Natural killer cell (primary cell): Measurements from ENCODE around the gene HINFP. TPM values are rescaled to one million over a fixed set of nuclear protein-coding genes. Genes with fewer than 3 reads are reported as not detected.

Experiments
- ATAC-seq, 3 donors: fragments of 150-1000 bp in 2 of 3; fragments of 200-7000 bp in 1 of 3; cut with Tn5 transposase; 1 replicate in 1 of 3; 2 replicates in 2 of 3; pipeline ENCODE4 v1.10.0; 2021; ENCODE audit warnings: mild to moderate bottlenecking in 2 of 3, moderate library complexity in 2 of 3
- DNase-seq, 2 donors: peaks; one replicate each; pipeline versions ENCODE4 v3.0.0 to v3.0.0-alpha.2; 2013 to 2021; ENCODE audit warnings: mixed read lengths in 1 of 2
- H3K27ac ChIP-seq: one replicate; pipeline ENCODE4 v1.5.1; 2013; ENCODE audit warnings: mild to moderate bottlenecking, low read length
- H3K27me3 ChIP-seq: one replicate; pipeline ENCODE4 v1.6.1; 2013; ENCODE audit warnings: low read length; ENCODE audit not compliant: control insufficient read depth, insufficient read depth
- H3K36me3 ChIP-seq: one replicate; pipeline ENCODE4 v1.6.1; 2013; ENCODE audit warnings: low read length; ENCODE audit not compliant: control insufficient read depth, insufficient read depth
- H3K4me1 ChIP-seq: one replicate; pipeline ENCODE4 v1.6.1; 2013; ENCODE audit warnings: low read length; ENCODE audit not compliant: control insufficient read depth, insufficient read depth
- H3K4me3 ChIP-seq: one replicate; pipeline ENCODE4 v1.5.1; 2013; ENCODE audit warnings: low read length
- H3K9me3 ChIP-seq: one replicate; pipeline ENCODE4 v1.6.1; 2013; ENCODE audit warnings: low read length; ENCODE audit not compliant: control insufficient read depth, insufficient read depth
- H3K27ac Mint-ChIP-seq, 2 donors: one replicate each; pipeline ENCODE4 v1.8.0; 2022; ENCODE audit warnings: mild to moderate bottlenecking in 2 of 2, mixed read lengths in 2 of 2, moderate library complexity in 1 of 2
- H3K27me3 Mint-ChIP-seq, 2 donors: one replicate each; pipeline ENCODE4 v1.8.0; 2022; ENCODE audit warnings: low read depth in 2 of 2, mixed read lengths in 2 of 2
- H3K36me3 Mint-ChIP-seq: one replicate; pipeline ENCODE4 v1.8.0; 2022; ENCODE audit warnings: mixed read lengths
- H3K4me1 Mint-ChIP-seq, 2 donors: one replicate each; pipeline ENCODE4 v1.8.0; 2022; ENCODE audit warnings: mixed read lengths in 2 of 2
- H3K4me3 Mint-ChIP-seq: one replicate; pipeline ENCODE4 v1.8.0; 2022; ENCODE audit warnings: mild to moderate bottlenecking, moderate library complexity, mixed read lengths
- H3K9me3 Mint-ChIP-seq, 2 donors: one replicate each; pipeline ENCODE4 v1.8.0; 2022; ENCODE audit warnings: mixed read lengths in 2 of 2
- WGBS: methylation state at CpG from one replicate; pipeline ENCODE4 v1.1.7; 2013; ENCODE audit warnings: missing lambda C conversion rate; ENCODE audit not compliant: insufficient coverage; 5-methylcytosine and 5-hydroxymethylcytosine counted together
- intact Hi-C: fragments of 100-400 bp; cut with micrococcal nuclease; formaldehyde crosslinking; loops from one replicate; pipeline ENCODE4 v1.14.2; 2022
- total RNA-seq, 4 donors: library from RNA; stranded (reverse); fragments of 120-200 nt in 1 of 4; gene quantifications; one replicate each; pipeline versions ENCODE4 v1.2.3 to v1.2.4, GENCODE V29; 2013 to 2022
- TF ChIP-seq, protein P1 (sequence below): fragments of 200-600 bp; IDR thresholded peaks from one replicate; pipeline ENCODE4 v1.8.0; 2022; ENCODE audit warnings: antibody characterized with exemption

Gene HINFP
- total RNA-seq, 3 donors from 2014 or later (not counting 1 experiment from before 2014, with no cell fraction given), result 30.2 to 38.2 (median 31.5) TPM

- WGBS, result 88% methylated on average over 6 of the region's 6 CpGs
- H3K4me1 ChIP-seq, result peaks cover 27% of the 10 kb centered on the region
- H3K9me3 ChIP-seq, result no peaks in the 10 kb centered on the region
- H3K27me3 ChIP-seq, result no peaks in the 10 kb centered on the region
- DNase-seq (no peak), ATAC-seq (no peak)
- Mint-ChIP-seq H3K27ac (no peak overlapping the region), H3K27me3 (no peaks in the 10 kb centered on the region), H3K9me3 (no peaks in the 10 kb centered on the region), H3K36me3 (no peaks in the 10 kb centered on the region), H3K4me1 (peaks cover 12 to 17% of the 10 kb centered on the region in 2 donors), H3K4me3 (no peak overlapping the region)
- H3K27ac ChIP-seq, result no peak overlapping the region
- TF ChIP-seq, protein P1, sequence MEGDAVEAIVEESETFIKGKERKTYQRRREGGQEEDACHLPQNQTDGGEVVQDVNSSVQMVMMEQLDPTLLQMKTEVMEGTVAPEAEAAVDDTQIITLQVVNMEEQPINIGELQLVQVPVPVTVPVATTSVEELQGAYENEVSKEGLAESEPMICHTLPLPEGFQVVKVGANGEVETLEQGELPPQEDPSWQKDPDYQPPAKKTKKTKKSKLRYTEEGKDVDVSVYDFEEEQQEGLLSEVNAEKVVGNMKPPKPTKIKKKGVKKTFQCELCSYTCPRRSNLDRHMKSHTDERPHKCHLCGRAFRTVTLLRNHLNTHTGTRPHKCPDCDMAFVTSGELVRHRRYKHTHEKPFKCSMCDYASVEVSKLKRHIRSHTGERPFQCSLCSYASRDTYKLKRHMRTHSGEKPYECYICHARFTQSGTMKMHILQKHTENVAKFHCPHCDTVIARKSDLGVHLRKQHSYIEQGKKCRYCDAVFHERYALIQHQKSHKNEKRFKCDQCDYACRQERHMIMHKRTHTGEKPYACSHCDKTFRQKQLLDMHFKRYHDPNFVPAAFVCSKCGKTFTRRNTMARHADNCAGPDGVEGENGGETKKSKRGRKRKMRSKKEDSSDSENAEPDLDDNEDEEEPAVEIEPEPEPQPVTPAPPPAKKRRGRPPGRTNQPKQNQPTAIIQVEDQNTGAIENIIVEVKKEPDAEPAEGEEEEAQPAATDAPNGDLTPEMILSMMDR, result no peak
- intact Hi-C loops, result no loop called here
- no peak overlapping the region for H3K4me3 ChIP-seq
- no peaks in the 10 kb centered on the region for H3K36me3 ChIP-seq
These were observed 34.3 kb upstream of the HINFP start for GRCh38 chr11:119087123-119087522.

- Mint-ChIP-seq H3K36me3 (no peaks in the 10 kb centered on the region), H3K9me3 (no peaks in the 10 kb centered on the region), H3K27me3 (no peaks in the 10 kb centered on the region), H3K4me1 (peaks cover 12 to 24% of the 10 kb centered on the region in 2 donors), H3K4me3 (no peak overlapping the region), H3K27ac (no peak overlapping the region)
- TF ChIP-seq, protein P1, result no peak
- no peak for DNase-seq
- 56% methylated on average over 2 of the region's 2 CpGs for WGBS
- Histone ChIP-seq H3K4me1 (peaks cover 33% of the 10 kb centered on the region), H3K4me3 (no peak overlapping the region), H3K36me3 (no peaks in the 10 kb centered on the region), H3K27me3 (no peaks in the 10 kb centered on the region), H3K9me3 (no peaks in the 10 kb centered on the region), H3K27ac (no peak overlapping the region)
- intact Hi-C loops, result no loop called here
- ATAC-seq, result no peak
These were observed 33.6 kb upstream of the HINFP start for GRCh38 chr11:119087747-119088241.

DNA sequence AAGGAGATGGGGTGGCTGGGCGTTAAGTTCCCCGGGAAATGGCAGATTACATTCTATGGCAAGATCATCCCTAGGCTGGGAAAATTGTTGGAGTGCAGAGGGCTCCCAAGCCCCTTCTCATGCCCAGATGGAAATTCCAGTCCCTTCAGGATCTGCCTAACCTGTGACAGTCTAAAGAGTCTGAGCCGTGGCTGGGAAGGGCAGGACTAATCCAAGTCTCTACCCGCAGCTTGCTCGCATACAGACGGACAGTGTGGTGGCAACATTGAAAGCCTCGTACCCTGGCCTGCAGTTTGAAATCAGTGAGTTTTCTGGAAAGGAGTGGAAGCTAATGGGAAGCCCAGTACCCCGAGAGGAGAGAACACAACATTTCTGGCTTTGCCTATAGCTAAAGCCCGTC, 33.0 kb upstream of the HINFP start:
- Histone ChIP-seq H3K27me3 (no peaks in the 10 kb centered on the region), H3K9me3 (no peaks in the 10 kb centered on the region), H3K4me1 (peaks cover 39% of the 10 kb centered on the region), H3K27ac (no peak overlapping the region), H3K36me3 (peaks cover 2% of the 10 kb centered on the region), H3K4me3 (no peak overlapping the region)
- TF ChIP-seq, protein P1, result no peak
- intact Hi-C loops, result no loop called here
- 93% methylated on average over 9 of the region's 9 CpGs for WGBS
- no peaks in the 10 kb centered on the region for H3K27me3 Mint-ChIP-seq
- H3K36me3 Mint-ChIP-seq, result no peaks in the 10 kb centered on the region
- H3K27ac Mint-ChIP-seq, result no peak overlapping the region
- no peak overlapping the region for H3K4me3 Mint-ChIP-seq
- ATAC-seq (no peak), DNase-seq (no peak)
- H3K4me1 Mint-ChIP-seq, result peaks cover 15 to 28% of the 10 kb centered on the region in 2 donors
- H3K9me3 Mint-ChIP-seq, result no peaks in the 10 kb centered on the region

- Histone ChIP-seq H3K27me3 (no peaks in the 10 kb centered on the region), H3K9me3 (no peaks in the 10 kb centered on the region), H3K27ac (no peak overlapping the region), H3K4me3 (no peak overlapping the region), H3K4me1 (peaks cover 46% of the 10 kb centered on the region), H3K36me3 (peaks cover 2% of the 10 kb centered on the region)
- WGBS, result 93% methylated on average over 1 of the region's 1 CpG
- no peak for ATAC-seq
- no peaks in the 10 kb centered on the region for H3K9me3 Mint-ChIP-seq
- intact Hi-C loops, result no loop called here
- no peak for DNase-seq
- no peak overlapping the region for H3K4me3 Mint-ChIP-seq
- no peaks in the 10 kb centered on the region for H3K36me3 Mint-ChIP-seq
- H3K4me1 Mint-ChIP-seq, result peaks cover 21 to 35% of the 10 kb centered on the region in 2 donors
- H3K27ac Mint-ChIP-seq, result no peak overlapping the region
- no peaks in the 10 kb centered on the region for H3K27me3 Mint-ChIP-seq
- TF ChIP-seq, protein P1, result no peak
These were observed 32.1 kb upstream of the HINFP start for GRCh38 chr11:119089319-119089718.
